HepG2 (cell line): Measurements from ENCODE around the gene GRIK5. TPM values are rescaled to one million over a fixed set of nuclear protein-coding genes. Genes with fewer than 3 reads are reported as not detected.

Source experiments
- ADNP ChIP-seq: sonication (generic); formaldehyde crosslinking; IDR thresholded peaks from 2 replicates; pipeline ENCODE4 v1.4.0; 2020; ENCODE audit warnings: missing genetic modification reagents
- AKNA ChIP-seq: sonication (generic); formaldehyde crosslinking; IDR thresholded peaks from 2 replicates; pipeline ENCODE4 v1.4.0; 2020; ENCODE audit warnings: missing genetic modification reagents, borderline replicate concordance
- ATF3 ChIP-seq: sonication (generic); formaldehyde crosslinking; IDR thresholded peaks from 2 replicates; pipeline ENCODE4 v1.4.0; 2020; ENCODE audit warnings: missing genetic modification reagents
- FLYWCH1 ChIP-seq: sonication (generic); formaldehyde crosslinking; IDR thresholded peaks from 2 replicates; pipeline ENCODE4 v1.8.1; 2023; ENCODE audit warnings: mild to moderate bottlenecking, missing genetic modification reagents
- HOXA5 ChIP-seq: sonication (generic); formaldehyde crosslinking; IDR thresholded peaks from 2 replicates; pipeline ENCODE4 v1.4.0; 2020; ENCODE audit warnings: missing genetic modification reagents
- JUNB ChIP-seq: sonication (generic); formaldehyde crosslinking; IDR thresholded peaks from 2 replicates; pipeline ENCODE4 v1.8.0; 2022; ENCODE audit warnings: missing genetic modification reagents, mild to moderate bottlenecking, borderline replicate concordance
- MEIS1 ChIP-seq: sonication (generic); formaldehyde crosslinking; IDR thresholded peaks from 2 replicates; pipeline ENCODE4 v1.9.0; 2021; ENCODE audit warnings: mild to moderate bottlenecking, missing genetic modification reagents, moderate library complexity, borderline replicate concordance
- MXD1 ChIP-seq: sonication (generic); formaldehyde crosslinking; IDR thresholded peaks from 2 replicates; pipeline ENCODE4 v1.4.0; 2020; ENCODE audit warnings: mild to moderate bottlenecking, missing genetic modification reagents
- PHF5A ChIP-seq: IDR thresholded peaks from one replicate; pipeline ENCODE4 v1.6.1; 2018; ENCODE audit warnings: low read depth, missing genetic modification reagents; ENCODE audit not compliant: unreplicated experiment
- POLR2G ChIP-seq: fragments of 200-400 bp; formaldehyde crosslinking; IDR thresholded peaks from 2 replicates; pipeline ENCODE4 v1.6.1; 2018; ENCODE audit warnings: mild to moderate bottlenecking, low read depth, low read length, moderate library complexity
- PTBP1 ChIP-seq: fragments of 200-400 bp; formaldehyde crosslinking; IDR thresholded peaks from 2 replicates; pipeline ENCODE4 v1.6.1; 2018; ENCODE audit warnings: low read length, low read depth; ENCODE audit not compliant: poor library complexity, severe bottlenecking
- SMARCE1 ChIP-seq: fragments of 450-650 bp; IDR thresholded peaks from 2 replicates; pipeline ENCODE4 v1.6.1; 2017; ENCODE audit warnings: borderline replicate concordance
- SNAPC5 ChIP-seq: sonication (generic); formaldehyde crosslinking; IDR thresholded peaks from 2 replicates; pipeline ENCODE4 v1.8.1; 2023; ENCODE audit warnings: mild to moderate bottlenecking, missing genetic modification reagents, borderline replicate concordance
- TAF15 ChIP-seq: fragments of 200-400 bp; formaldehyde crosslinking; IDR thresholded peaks from one replicate; pipeline ENCODE4 v1.6.1; 2018; ENCODE audit warnings: mild to moderate bottlenecking, low read depth, low read length; ENCODE audit not compliant: poor library complexity, severe bottlenecking
- TMF1 ChIP-seq: sonication (generic); formaldehyde crosslinking; IDR thresholded peaks from 2 replicates; pipeline ENCODE4 v1.8.1; 2022; ENCODE audit warnings: low read depth, missing genetic modification reagents
- ZNF235 ChIP-seq: sonication (generic); formaldehyde crosslinking; IDR thresholded peaks from 2 replicates; pipeline ENCODE4 v1.8.1; 2023; ENCODE audit warnings: mild to moderate bottlenecking, missing genetic modification reagents, borderline replicate concordance
- ZNF280B ChIP-seq: sonication (generic); formaldehyde crosslinking; IDR thresholded peaks from 2 replicates; pipeline ENCODE4 v1.5.0; 2020; ENCODE audit warnings: missing genetic modification reagents, mild to moderate bottlenecking, borderline replicate concordance
- ZNF296 ChIP-seq: sonication (generic); formaldehyde crosslinking; conservative IDR thresholded peaks from 2 replicates; pipeline ENCODE4 v1.5.0; 2020; ENCODE audit warnings: mild to moderate bottlenecking, missing genetic modification reagents
- ZNF431 ChIP-seq: sonication (generic); formaldehyde crosslinking; IDR thresholded peaks from 2 replicates; pipeline ENCODE4 v1.9.0; 2022; ENCODE audit warnings: missing genetic modification reagents, low read depth, mild to moderate bottlenecking, borderline replicate concordance
- ZNF616 ChIP-seq: sonication (generic); formaldehyde crosslinking; IDR thresholded peaks from 2 replicates; pipeline ENCODE4 v1.5.0; 2020; ENCODE audit warnings: low read depth, mild to moderate bottlenecking, missing genetic modification reagents
- ZNF776 ChIP-seq: sonication (generic); formaldehyde crosslinking; IDR thresholded peaks from 2 replicates; pipeline ENCODE4 v1.4.0; 2020; ENCODE audit warnings: mild to moderate bottlenecking, missing genetic modification reagents
- ZNF816 ChIP-seq: sonication (generic); formaldehyde crosslinking; IDR thresholded peaks from 2 replicates; pipeline ENCODE4 v1.8.0; 2022; ENCODE audit warnings: missing genetic modification reagents, mild to moderate bottlenecking, borderline replicate concordance
- polyA plus RNA-seq, 8 experiments: library from polyadenylated mRNA; depleted of rRNA in 3 of 8; stranded (reverse) in 7 of 8; unstranded in 1 of 8; fragments of >200 nt; fragmentation: Illumina TruSeq in 4 of 8; extraction: Trizol in 4 of 8; gene quantifications; 2 replicates each; pipeline versions ENCODE4 v1.2.1 to v1.2.3, GENCODE V29; 2011 to 2016; ENCODE audit warnings: low read depth in 4 of 8, missing spikeins in 1 of 8, mixed read lengths in 1 of 8; ENCODE audit not compliant: insufficient read depth in 1 of 8
- total RNA-seq, 5 experiments: library from RNA; depleted of rRNA; stranded (reverse); fragments of >200 nt; fragmentation: Illumina TruSeq; extraction: Trizol; gene quantifications; 2 replicates each; pipeline ENCODE4 v1.2.3, GENCODE V29; 2016; ENCODE audit warnings: low read depth in 1 of 5

The GRIK5 gene
- total and polyA plus RNA-seq, 2 of the 13 experiments (the other 11 are each of a cell fraction or from before 2014, with no cell fraction given): not detected

GRCh38 chr19:41957838-41958366 lies 112.1 kb downstream of the GRIK5 start (continued):
- TF ChIP-seq ZNF235 (CRISPR knock-in tag): no peak
- no peak for TF ChIP-seq TAF15
- no peak for TF ChIP-seq MXD1 (CRISPR knock-in tag)
- TF ChIP-seq MEIS1 (CRISPR knock-in tag): no peak
- no peak for TF ChIP-seq SNAPC5 (CRISPR knock-in tag)
- TF ChIP-seq AKNA (CRISPR knock-in tag): no peak
- TF ChIP-seq POLR2G: no peak
- no peak for TF ChIP-seq ZNF776
- no peak for TF ChIP-seq HOXA5
- TF ChIP-seq ADNP (CRISPR knock-in tag): no peak
- no peak for TF ChIP-seq TMF1 (CRISPR knock-in tag)
- no peak for TF ChIP-seq FLYWCH1 (CRISPR knock-in tag)
- TF ChIP-seq ZNF616 (CRISPR knock-in tag): no peak
- no peak for TF ChIP-seq JUNB (CRISPR knock-in tag)
- no peak for TF ChIP-seq ATF3 (CRISPR knock-in tag)
- TF ChIP-seq ZNF816 (CRISPR knock-in tag): no peak
- peak; percentile 55 for TF ChIP-seq PHF5A
- no peak for TF ChIP-seq ZNF431 (CRISPR knock-in tag)
- no peak for TF ChIP-seq SMARCE1
- no peak for TF ChIP-seq ZNF280B (CRISPR knock-in tag)
- TF ChIP-seq ZNF296 (CRISPR knock-in tag): no peak
- no peak for TF ChIP-seq PTBP1
